WTC11 (cell line): Measurements from ENCODE around the gene FER. TPM values are rescaled to one million over a fixed set of nuclear protein-coding genes. Genes with fewer than 3 reads are reported as not detected.

ENCODE experiments used
- ATAC-seq: fragments of 200-7000 bp; cut with Tn5 transposase; 2 replicates; pipeline ENCODE4 v1.10.0; 2021; ENCODE audit warnings: mild to moderate bottlenecking, moderate library complexity
- CTCF ChIA-PET: fragments of 300-600 bp; sonication (Branson Sonifier 250); formaldehyde crosslinking; loops from one replicate; lab custom pipeline; 2021; ENCODE audit warnings: antibody characterized with exemption; lab: Charles Lee
- POLR2A ChIA-PET: fragments of 350-600 bp; sonication (Branson Sonifier 250); formaldehyde crosslinking; loops from one replicate; lab custom pipeline; 2021; ENCODE audit warnings: antibody characterized with exemption; lab: Charles Lee
- DNase-seq: peaks from one replicate; pipeline ENCODE4 v3.0.0; 2021; ENCODE audit warnings: low spot score
- H3K27ac Mint-ChIP-seq: 2 replicates; pipeline ENCODE4 v1.8.0; 2021; ENCODE audit warnings: mixed read lengths
- H3K27me3 Mint-ChIP-seq: 2 replicates; pipeline ENCODE4 v1.8.0; 2021; ENCODE audit warnings: low read depth, mild to moderate bottlenecking, moderate library complexity, mixed read lengths
- H3K36me3 Mint-ChIP-seq: 2 replicates; pipeline ENCODE4 v1.8.0; 2021; ENCODE audit warnings: mixed read lengths
- H3K4me1 Mint-ChIP-seq: 2 replicates; pipeline ENCODE4 v1.8.0; 2022; ENCODE audit warnings: mixed read lengths
- H3K4me3 Mint-ChIP-seq: 2 replicates; pipeline ENCODE4 v1.8.0; 2021; ENCODE audit warnings: mild to moderate bottlenecking, moderate library complexity, mixed read lengths
- H3K9me3 Mint-ChIP-seq: 2 replicates; pipeline ENCODE4 v1.8.0; 2021; ENCODE audit warnings: mixed read lengths
- AFF4 ChIP-seq: sonication (generic); formaldehyde crosslinking; IDR thresholded peaks from 2 replicates; pipeline ENCODE4 v1.8.1; 2023; ENCODE audit warnings: mild to moderate bottlenecking, missing genetic modification reagents, borderline replicate concordance
- AR ChIP-seq: fragments of 250-450 bp; sonication (Bioruptor Pico); IDR thresholded peaks from 2 replicates; pipeline ENCODE4 v1.9.0; 2021; ENCODE audit warnings: mild to moderate bottlenecking
- ARID4B ChIP-seq: sonication (generic); formaldehyde crosslinking; IDR thresholded peaks from 2 replicates; pipeline ENCODE4 v1.8.0; 2023; ENCODE audit warnings: missing genetic modification reagents, mild to moderate bottlenecking, borderline replicate concordance
- E2F4 ChIP-seq: sonication (generic); formaldehyde crosslinking; IDR thresholded peaks from 2 replicates; pipeline ENCODE4 v1.8.1; 2022; ENCODE audit warnings: low read depth, mild to moderate bottlenecking, moderate library complexity, missing genetic modification reagents, borderline replicate concordance
- ERG ChIP-seq: fragments of 250-450 bp; sonication (Bioruptor Pico); IDR thresholded peaks from 2 replicates; pipeline ENCODE4 v1.8.0; 2021; ENCODE audit warnings: mild to moderate bottlenecking
- FOXP1 ChIP-seq: sonication (generic); formaldehyde crosslinking; IDR thresholded peaks from 2 replicates; pipeline ENCODE4 v1.8.0; 2022; ENCODE audit warnings: missing genetic modification reagents, mild to moderate bottlenecking, moderate library complexity, borderline replicate concordance
- JUN ChIP-seq: sonication (generic); formaldehyde crosslinking; IDR thresholded peaks from 2 replicates; pipeline ENCODE4 v1.8.0; 2023; ENCODE audit warnings: mild to moderate bottlenecking, missing genetic modification reagents
- KAT7 ChIP-seq: sonication (generic); formaldehyde crosslinking; IDR thresholded peaks from 2 replicates; pipeline ENCODE4 v1.8.1; 2023; ENCODE audit warnings: missing genetic modification reagents, mild to moderate bottlenecking, borderline replicate concordance
- PRDM15 ChIP-seq: sonication (generic); formaldehyde crosslinking; IDR thresholded peaks from 2 replicates; pipeline ENCODE4 v1.8.0; 2022; ENCODE audit warnings: missing genetic modification reagents
- SMAD4 ChIP-seq: sonication (generic); formaldehyde crosslinking; IDR thresholded peaks from 2 replicates; pipeline ENCODE4 v1.8.0; 2022; ENCODE audit warnings: mild to moderate bottlenecking, missing genetic modification reagents
- SP1 ChIP-seq: sonication (generic); formaldehyde crosslinking; conservative IDR thresholded peaks from 2 replicates; pipeline ENCODE4 v1.8.1; 2022; ENCODE audit warnings: missing genetic modification reagents
- STAT6 ChIP-seq: sonication (generic); formaldehyde crosslinking; conservative IDR thresholded peaks from 2 replicates; pipeline ENCODE4 v1.8.1; 2023; ENCODE audit warnings: mild to moderate bottlenecking, low read depth, missing genetic modification reagents, moderate library complexity
- USF1 ChIP-seq: sonication (generic); formaldehyde crosslinking; IDR thresholded peaks from 2 replicates; pipeline ENCODE4 v1.8.0; 2022; ENCODE audit warnings: mild to moderate bottlenecking, missing genetic modification reagents
- ZNF317 ChIP-seq: sonication (generic); formaldehyde crosslinking; IDR thresholded peaks from 2 replicates; pipeline ENCODE4 v1.8.1; 2023; ENCODE audit warnings: low read depth, mild to moderate bottlenecking, moderate library complexity, missing genetic modification reagents, borderline replicate concordance
- ZNF671 ChIP-seq: fragments of 250-450 bp; sonication (Bioruptor Pico); IDR thresholded peaks from 2 replicates; pipeline ENCODE4 v1.8.0; 2021; ENCODE audit warnings: mild to moderate bottlenecking
- total RNA-seq: library from RNA; stranded (reverse); gene quantifications from 3 replicates; pipeline ENCODE4 v1.2.3, GENCODE V29; 2021

The FER gene
- total RNA-seq, 1 experiment from 2014 or later = 13.8 TPM

- Mint-ChIP-seq H3K4me1 (0 out of 2 replicates have a peak, but pooled peaks cover 2% of the 10 kb centered on the region), H3K27ac (no peak overlapping the region), H3K4me3 (no peak overlapping the region), H3K9me3 (no peaks in the 10 kb centered on the region), H3K27me3 (no peaks in the 10 kb centered on the region), H3K36me3 (no peaks in the 10 kb centered on the region)
- TF ChIP-seq AR (no peak), FOXP1 (CRISPR knock-in tag) (no peak), ARID4B (no peak), SMAD4 (no peak), JUN (no peak), ZNF317 (CRISPR knock-in tag) (no peak), E2F4 (no peak), KAT7 (CRISPR knock-in tag) (no peak), ERG (CRISPR knock-in tag) (no peak), ZNF671 (CRISPR knock-in tag) (no peak), STAT6 (CRISPR knock-in tag) (no peak), SP1 (CRISPR knock-in tag) (no peak), PRDM15 (CRISPR knock-in tag) (no peak), AFF4 (no peak), USF1 (no peak)
- ChIA-PET POLR2A (no interaction called here), CTCF (no interaction called here)
- ATAC-seq (no peak), DNase-seq (no peak)
These were observed 395.3 kb downstream of the FER start for GRCh38 chr5:109143031-109143430.
